Ishikawa (cell line): ENCODE results near the gene CMTR1.

Source experiments
- EP300 ChIP-seq: IDR thresholded peaks from 2 replicates; pipeline ENCODE4 v1.6.1; 2012; ENCODE audit warnings: borderline replicate concordance
- TF ChIP-seq, protein P1 (sequence below): IDR thresholded peaks from 2 replicates; pipeline ENCODE4 v1.6.1; 2012; ENCODE audit warnings: low read depth, mild to moderate bottlenecking

GRCh38 chr6:37493661-37493995 lies 60.6 kb downstream of the CMTR1 start:
- TF ChIP-seq EP300 = no peak
- TF ChIP-seq, protein P1, sequence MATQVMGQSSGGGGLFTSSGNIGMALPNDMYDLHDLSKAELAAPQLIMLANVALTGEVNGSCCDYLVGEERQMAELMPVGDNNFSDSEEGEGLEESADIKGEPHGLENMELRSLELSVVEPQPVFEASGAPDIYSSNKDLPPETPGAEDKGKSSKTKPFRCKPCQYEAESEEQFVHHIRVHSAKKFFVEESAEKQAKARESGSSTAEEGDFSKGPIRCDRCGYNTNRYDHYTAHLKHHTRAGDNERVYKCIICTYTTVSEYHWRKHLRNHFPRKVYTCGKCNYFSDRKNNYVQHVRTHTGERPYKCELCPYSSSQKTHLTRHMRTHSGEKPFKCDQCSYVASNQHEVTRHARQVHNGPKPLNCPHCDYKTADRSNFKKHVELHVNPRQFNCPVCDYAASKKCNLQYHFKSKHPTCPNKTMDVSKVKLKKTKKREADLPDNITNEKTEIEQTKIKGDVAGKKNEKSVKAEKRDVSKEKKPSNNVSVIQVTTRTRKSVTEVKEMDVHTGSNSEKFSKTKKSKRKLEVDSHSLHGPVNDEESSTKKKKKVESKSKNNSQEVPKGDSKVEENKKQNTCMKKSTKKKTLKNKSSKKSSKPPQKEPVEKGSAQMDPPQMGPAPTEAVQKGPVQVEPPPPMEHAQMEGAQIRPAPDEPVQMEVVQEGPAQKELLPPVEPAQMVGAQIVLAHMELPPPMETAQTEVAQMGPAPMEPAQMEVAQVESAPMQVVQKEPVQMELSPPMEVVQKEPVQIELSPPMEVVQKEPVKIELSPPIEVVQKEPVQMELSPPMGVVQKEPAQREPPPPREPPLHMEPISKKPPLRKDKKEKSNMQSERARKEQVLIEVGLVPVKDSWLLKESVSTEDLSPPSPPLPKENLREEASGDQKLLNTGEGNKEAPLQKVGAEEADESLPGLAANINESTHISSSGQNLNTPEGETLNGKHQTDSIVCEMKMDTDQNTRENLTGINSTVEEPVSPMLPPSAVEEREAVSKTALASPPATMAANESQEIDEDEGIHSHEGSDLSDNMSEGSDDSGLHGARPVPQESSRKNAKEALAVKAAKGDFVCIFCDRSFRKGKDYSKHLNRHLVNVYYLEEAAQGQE = no peak
